ENCODE measurements around the gene ITK.
"Not testable (repeated sequence)": the region's sequence is repeated elsewhere in the genome, so short reads cannot be mapped to it uniquely, and the experiment has no call there.

Gene ITK

DNA sequence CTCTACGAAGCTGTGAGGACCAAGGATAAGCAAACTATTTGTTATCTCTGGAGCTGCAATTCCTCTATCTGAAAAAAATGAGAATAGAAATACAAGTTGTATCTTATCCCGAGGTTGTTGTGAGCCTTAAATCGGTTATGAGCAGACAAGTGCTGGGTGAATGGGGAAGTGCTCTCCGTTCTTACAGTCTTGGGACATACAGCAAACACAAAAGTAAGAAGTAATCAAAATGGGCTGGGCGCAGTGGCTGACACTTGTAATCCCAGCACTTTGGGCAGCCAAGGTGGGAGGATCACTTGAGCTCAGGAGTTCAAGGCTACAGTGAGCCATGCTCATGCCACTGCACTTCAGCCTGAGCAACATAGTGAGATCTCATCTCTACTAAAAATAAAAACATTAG, 31.7 kb downstream of the ITK start:
- no peak for DNase-seq (ENCODE audit: low spot score)

DNA sequence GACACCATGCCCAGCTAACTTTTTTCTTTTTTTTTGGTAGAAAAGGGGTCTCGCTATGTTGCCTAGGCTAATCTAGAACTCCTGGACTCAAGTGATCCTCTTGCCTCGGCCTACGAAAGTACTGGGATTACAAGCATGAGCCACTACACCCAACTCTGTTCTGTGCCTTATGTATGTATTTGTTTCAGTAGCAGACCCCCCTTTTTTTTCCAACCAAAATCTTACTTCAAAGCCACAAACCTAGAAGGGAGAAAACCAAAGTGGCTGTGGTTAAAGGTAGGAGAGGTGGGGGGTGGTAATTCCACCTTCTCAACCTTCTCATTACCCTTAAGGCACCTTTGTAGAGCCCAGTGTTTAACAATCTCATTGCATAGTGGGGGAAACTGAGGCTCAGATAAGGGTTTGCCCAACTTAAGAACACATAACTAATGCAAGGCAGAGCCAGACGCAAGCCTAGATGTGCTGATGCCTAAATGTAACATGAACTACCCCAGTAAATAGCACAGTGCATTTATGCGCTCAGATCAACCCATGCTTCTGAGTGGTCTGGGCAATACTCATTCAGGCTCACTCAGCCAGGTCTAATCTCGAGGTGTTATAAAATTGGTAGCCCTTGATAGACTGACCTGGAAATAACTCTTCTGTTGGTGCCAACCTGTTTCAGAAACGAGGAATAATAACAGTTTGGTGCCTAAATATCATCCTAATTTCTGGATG, 33.0 kb downstream of the ITK start:
- no peak for DNase-seq (ENCODE audit: low spot score)

DNA sequence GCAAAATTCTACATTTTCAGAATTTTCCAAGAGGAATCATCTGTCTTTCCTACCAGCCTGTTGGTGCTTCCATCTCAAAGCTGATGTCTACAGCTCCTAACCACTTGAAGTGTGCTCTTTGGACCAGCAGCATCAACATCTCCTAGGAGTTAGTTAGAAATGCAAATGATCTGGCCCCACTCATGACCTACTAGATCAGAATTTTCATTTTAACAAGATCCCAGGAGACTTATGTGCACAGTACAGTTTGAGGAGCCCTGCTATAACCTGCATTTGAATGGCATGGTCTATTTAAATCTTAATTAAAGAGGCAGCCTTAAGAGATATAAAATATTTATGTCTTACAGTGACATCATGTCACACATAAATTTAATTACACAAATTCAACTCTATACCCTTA, 33.8 kb downstream of the ITK start:
- no peak for DNase-seq (ENCODE audit: low spot score)

DNA sequence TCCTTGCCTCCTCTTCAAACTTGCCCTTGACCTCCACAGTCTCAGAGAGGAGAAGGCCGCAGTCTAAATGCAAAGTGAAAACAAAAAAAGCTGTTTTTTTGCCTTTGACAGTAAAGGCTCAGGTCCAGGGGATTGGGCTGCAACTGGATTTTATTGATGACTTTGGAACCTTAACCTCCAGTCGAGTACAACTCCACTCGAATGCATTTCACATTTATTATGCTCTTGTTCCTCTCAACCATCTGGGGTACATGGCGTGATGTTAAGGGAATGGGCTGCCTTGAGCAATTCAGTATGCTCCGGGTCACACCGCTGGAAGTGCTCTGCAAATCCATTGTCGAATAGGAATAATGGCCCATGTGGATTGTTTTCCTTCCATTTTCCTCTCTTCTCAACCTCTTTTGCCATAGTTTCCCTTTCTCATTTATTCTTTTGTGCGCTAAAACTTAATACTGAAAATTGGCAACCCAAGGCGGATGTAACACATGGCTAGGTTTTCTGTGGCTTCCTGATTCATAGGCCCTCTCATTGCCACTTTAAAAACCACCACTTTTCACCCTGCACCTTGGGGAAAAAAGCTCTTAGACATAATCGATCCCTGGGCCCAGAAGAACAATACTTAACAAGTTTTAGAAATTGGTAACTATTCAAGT, 34.3 kb downstream of the ITK start:
- no peak for DNase-seq (ENCODE audit: low spot score)

DNA sequence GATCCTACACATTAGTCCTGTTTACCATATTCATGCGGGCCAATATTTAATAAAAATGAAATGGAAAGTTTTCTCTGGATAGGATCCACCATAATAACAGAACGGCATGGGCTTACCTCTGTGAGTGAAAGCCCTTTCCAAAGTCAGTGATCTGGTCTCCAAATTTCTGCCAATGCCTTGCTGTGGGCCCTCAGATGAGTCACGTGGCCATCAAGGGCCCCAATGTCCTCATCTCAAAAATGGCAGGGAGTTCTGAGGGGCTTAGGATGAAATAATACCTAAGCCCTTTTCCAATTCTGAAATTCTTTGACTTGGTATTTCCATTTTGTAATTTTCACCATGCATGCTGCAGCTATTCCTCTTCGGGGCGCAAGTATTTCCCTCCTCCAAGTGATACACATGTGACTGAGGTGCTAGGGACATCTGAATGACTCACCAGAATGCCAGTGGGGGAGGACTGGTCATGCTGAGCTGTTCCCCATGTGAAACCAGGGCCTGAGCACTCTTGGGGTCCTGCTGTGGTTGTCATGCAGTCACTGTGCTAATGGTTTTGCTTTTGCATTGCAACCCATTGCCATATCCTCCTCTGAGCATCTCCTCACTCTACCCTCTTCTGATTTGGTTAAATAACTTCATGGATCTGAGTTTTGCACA, 35.0 kb downstream of the ITK start:
- no peak for DNase-seq (ENCODE audit: low spot score)

DNA sequence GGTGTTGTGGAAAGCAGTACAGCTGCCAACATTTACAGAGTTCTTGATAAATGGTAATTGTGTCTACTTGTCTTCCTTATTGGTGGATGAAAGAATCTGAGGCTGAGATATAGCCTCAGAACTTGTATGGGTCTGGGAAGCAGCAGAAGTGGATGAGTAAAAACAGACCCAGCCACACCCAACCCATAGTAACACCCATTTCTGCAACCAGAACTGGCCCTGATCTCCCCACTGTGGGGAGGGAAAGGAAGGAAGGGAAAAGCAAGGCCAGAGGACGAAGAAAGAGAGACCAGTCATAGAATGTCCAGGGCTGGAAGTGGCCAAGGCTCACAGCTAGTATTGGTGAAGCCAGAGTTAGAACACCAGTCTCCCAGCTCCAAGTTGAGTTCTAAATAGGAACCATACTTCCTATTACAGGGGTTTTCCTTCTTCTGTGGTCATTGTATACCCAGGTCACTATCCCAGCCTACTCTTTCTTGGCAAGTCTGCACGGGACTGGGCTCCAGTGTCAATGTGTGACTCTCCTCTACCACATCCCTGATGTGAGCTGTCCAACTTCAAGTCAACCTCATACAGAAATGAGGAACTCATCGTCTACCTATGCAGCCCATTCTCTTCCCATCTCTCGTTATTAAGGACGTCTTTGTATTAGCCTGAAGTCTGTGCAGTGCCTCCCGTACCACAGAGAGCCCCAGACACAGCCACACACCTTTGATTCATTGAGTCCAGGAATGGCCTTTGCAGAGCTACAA, 35.9 kb downstream of the ITK start:
- DNase-seq (ENCODE audit: low spot score), result no peak

DNA sequence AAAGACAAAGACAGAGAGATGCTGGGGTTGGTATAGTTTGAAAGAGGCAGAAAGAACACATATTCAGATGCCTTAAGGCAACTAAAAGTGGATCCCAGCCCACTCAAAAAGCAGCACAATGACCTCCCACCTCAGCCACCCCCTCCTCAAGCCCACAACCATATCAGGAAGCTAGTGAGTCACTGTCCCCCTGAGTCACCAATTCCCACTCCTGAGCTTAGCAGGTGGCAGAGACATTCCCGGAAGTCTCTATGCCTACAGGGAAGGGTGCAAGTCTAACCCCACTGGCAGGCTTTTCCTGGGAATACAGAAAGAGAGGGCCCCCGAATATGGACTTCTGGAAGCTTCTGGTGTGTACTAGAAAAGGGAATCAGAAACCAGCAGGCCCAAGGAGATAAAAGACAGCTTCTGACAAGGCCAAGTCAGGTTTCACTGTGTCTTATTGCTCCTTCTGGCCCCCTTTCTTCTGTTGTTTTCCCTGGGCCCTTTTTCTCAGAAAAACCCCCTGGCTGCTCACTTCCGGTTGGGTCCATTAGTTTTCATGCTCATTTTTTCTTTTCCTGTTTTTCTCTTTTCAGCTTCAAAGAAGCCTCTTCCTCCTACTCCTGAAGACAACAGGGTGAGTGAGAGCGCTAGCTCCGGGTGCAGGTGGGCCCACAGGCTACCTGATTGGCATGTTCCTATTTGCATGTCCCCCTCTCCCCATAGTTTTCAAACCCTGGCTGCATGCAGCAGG, 36.8 kb downstream of the ITK start:
- no peak for DNase-seq (ENCODE audit: low spot score)

DNA sequence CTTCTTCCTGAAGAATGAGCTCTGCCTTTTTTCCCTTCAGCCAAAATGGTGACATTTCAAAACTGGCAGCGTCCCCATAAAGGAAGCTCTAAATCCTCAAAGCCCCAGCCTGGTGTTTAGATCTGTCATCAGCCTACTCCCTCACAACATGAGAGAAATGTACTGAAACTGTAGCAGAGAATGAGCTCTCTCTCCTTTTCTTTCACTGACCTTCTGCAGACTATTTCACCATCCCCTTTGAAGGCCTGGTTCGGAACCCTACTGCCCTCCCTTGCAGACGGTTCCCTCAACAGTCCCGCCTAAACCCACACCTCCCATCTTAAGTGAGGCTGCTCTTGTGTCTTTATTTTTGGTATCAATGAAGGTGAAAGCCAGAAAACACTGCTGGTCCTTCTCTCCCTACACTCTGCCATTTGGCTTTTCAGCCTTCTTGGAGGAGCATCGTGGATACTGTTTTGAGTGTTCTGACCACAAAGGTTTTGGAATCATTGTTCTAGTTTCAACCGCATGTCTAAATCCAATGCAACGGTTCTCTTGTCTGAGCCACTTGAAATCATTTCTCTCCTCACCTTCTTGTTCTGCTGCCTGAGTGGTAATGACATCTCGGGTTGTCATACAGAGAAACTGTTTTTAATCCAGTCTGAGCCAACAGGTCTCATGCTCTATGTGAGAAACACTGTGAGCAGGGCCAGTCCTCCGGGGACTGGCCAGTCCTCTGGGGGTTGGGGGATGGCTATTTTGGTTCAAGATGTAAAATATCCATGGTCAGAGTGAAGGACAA, 39.0 kb downstream of the ITK start:
- no peak for DNase-seq (ENCODE audit: low spot score)

DNA sequence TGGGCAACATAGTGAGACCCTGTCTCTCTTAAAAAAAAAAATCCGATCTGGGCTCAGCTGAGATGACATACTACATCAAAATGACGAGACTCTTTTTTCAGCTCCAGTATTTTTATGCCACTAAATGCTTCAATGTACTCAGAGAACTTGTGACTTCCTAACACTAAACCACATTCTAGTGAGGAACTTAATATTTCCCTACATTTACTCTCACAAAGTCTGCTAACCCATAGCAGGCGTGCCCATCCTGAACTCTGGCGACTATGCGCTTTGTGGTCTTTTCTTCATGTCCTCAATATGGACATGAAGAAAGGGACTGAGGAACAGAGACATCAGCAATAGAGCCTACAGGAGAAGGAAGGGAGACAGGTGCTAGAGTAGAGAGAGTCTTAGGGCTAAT, 41.3 kb downstream of the ITK start:
- DNase-seq (ENCODE audit: low spot score), result no peak

DNA sequence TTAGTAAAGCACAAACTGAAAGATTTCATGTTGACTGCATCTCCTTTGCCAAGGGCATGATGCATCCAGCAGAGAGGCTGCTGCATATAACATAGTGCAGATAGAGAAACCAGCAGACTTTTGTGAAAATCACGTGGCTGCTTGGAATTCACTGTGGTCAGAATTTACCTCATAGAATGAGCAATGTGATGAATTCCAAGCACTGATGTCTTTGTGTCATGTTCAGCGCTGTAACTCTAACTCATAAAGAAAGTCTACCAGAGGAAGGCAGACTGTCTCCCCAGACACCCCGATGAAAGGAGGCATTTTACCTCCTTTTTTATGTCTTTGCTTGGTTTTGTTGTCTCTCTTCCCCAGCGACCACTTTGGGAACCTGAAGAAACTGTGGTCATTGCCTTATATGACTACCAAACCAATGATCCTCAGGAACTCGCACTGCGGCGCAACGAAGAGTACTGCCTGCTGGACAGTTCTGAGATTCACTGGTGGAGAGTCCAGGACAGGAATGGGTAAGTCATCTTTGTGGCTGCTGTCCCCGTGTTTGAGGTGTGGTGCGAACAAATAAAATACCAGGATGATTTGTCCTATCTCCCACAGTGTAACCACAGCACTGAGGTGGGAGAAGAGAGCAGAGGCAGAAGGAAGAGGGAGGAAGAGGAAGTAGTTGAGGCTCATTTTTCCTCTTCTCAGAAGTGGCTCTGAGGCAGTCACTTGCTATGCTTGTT, 42.0 kb downstream of the ITK start:
- no peak for DNase-seq (ENCODE audit: low spot score)

DNA sequence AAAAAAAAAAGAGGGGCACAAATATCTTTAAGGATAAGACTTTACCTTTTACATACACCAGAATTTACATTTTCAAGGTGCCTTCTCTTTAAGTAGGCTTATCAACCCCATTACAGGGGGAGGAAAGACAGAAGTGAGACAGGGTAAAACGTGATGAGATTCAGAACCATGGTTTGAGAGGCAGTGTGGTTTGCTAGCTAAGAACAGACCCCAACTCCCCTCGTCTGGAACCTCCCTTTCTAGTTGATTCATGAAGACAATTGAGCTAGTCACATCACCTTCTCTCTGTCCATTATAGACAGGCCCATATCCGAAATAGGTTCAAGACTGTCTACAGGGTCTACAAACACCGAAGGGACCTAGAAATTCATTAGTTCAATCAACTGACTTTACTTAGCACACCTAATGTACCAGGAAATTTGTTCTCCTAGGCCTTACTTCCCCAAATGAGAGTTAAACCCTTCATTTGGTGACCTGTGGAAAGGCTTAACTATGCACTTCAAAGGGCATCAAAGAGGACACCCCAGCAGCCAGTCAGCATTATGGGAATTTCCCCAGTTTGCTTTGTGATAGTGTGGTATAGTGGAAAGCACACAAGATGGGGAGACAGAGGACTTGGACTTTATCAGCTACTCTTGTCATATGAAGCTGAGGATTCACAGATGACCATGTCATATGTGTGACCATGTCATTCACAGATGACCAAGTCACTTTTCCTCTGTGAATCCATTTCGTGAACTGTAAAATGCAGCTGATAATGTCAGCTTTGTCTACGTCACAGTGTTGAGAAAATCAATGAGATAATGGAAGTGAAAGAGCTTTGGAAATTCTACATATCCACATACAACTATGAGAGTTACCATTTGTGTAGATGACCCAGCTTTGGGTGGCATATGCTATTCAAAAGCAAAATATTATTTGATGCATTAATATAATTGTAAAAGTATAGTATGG, 45.1 kb downstream of the ITK start:
- no peak for DNase-seq (ENCODE audit: low spot score)

DNA sequence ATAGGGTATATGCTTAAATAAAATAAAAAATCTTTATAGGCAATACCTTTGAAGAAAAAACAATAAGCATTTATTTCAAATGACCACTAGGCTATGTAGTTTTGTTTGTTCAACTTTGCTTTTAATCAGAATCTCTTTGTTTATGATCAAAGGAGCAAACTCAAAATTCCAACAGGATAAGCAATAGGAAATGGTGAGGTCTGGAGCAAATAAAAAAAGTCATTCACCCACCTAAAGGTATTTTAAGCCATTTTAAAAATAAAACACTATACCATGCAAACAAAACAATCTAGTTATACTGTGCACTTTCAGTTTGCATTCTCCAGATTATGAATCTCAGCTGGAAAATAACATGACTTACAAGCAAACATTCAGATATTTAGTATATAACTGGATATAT, 50.0 kb downstream of the ITK start:
- DNase-seq (ENCODE audit: low spot score), result no peak

DNA sequence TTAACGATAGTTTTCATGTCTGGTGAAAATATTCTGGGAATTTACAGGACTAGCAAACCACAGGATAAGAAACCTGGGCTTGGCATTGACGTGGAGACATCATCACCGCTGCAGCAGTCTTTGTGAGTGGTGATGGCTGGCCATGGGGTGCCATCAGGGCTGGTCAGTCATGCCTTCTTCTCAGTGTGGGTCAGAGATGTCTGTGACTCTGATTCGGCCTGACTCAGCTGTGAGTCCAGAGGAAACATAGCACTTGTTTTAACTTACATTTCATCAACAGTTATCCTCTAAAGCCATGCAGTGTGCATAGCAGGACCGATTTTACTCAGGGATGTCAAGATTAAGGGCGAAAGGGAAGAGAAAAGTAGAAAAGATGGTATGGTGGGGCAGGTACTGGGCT, 52.1 kb downstream of the ITK start:
- no peak for DNase-seq (ENCODE audit: low spot score)

DNA sequence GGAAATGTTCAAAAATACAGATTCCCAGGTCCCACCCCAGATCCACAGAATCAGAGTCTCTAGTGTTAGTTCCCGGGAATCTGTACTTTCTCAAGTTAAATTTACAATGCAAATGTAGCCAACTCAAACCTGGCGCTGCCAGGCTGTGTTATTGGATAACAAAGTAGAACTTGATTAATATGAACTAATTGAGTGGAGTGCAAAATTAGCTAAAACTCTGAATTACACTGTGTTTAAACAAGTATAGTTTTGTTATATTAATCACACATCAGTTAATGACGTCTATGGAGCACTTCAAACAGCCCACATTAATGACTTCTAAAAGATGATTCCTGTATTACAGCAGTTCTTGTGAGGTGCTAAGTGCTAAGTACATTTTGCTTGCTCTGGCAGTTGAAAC, 52.9 kb downstream of the ITK start:
- no peak for DNase-seq (ENCODE audit: low spot score)

DNA sequence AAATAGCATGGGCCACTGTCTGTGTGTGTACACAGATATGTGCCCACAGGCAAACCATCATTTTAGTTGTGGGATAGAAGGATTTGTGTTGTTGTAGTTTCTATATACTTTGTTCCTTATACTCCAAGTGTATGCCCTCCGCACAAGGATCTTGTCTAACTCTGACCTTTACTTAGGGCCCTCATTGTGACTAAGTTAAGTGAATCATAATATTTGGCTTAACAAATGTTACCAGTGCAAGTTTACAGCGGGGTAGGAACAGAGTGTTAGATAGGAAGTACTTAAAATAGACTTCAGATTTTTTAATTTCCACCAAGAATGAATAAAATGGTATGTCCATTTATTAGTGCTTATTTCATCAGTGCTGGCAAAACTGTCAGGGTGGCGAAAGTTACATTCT, 55.8 kb downstream of the ITK start:
- no peak for DNase-seq (ENCODE audit: low spot score)

DNA sequence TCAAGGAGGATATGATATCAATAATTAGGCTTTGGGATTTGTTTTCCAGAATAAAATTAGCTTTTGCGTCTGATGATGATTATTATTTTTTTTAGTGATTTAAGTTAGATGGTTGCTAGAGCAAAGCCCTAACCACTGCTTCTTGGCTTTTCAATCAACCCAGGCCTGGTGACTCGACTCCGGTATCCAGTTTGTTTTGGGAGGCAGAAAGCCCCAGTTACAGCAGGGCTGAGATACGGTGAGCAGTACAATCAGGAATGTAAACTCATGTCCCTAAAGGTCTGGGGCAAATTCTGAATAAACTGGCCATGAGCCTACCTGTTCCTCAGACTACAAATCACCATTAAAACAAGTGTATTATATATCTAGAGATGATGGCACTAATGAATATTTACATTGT, 60.8 kb downstream of the ITK start:
- DNase-seq (ENCODE audit: low spot score), result no peak

DNA sequence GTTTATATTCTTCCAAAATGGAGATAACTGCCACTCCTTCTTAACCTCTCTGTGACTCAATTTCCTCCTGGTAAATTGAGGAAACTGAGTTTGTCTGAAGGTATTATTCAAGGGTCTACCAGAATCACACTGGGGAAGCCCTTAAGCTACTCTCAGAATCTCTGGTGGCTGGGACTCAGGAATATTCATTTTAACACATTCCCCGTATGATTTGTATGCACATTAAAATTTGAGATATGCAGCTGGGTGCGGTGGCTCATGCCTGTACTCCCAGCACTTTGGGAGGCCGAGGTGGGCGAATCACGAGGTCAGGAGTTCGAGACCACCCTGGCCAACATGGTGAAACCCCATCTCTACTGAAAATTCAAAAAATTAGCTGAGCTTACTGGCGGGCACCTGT, 64.1 kb downstream of the ITK start:
- DNase-seq (ENCODE audit: low spot score), result not testable (repeated sequence)

DNA sequence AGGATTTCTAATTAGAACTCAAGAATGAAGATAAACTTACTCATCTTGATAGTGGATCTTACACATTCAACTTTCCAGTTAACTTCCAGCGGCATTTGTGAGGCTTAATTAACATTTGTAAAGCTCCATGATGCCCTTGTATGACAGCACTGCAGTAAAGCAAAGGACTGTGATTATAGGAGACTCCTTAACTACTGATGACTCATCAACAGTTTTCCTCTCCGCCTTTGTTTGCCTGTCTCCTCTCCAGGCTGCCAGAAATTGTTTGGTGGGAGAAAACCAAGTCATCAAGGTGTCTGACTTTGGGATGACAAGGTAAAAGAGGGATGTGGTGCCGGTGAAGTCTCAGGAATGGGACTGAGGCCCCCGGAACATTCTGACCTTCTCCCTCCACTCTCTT, 64.8 kb downstream of the ITK start:
- DNase-seq (ENCODE audit: low spot score), result peak; percentile 39

DNA sequence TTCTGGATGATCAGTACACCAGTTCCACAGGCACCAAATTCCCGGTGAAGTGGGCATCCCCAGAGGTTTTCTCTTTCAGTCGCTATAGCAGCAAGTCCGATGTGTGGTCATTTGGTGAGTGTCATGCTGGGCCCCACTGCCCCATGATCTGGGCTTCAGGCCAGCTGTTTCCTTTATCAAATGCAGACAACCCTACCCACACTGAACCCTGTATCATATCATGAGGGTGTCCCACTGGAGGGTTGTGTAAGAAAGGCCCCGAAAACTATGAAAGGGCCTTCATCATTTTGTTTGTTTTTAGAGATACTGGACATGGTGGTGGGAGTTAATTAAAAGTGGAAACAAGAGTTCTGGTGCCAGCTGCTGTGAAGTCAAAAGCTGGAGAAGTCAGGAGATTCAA, 65.2 kb downstream of the ITK start:
- DNase-seq (ENCODE audit: low spot score), result no peak

DNA sequence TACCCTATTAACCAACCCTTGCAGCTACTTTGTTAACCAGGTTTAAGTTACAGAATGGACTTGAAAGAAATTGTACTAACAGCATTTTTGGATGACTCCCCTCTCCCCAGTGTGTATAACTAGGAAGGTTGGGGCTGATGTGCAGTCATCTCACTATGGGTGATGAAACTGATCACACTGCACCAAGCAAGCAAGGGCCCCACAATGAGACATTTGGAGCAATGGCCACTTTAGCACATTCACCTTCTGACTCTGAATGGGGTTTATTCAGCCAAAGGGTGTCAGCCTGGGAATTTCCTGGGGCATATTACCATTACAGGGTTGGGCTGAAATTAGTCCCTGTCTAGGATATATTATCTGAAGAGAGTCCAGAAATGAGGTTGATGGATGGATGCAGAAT, 66.6 kb downstream of the ITK start:
- no peak for DNase-seq (ENCODE audit: low spot score)

All from LoVo (cell line).